Activated CD8-positive, alpha-beta memory T cell treated with anti-CD3 and anti-CD28 coated beads for 36 hours (primary cell): ENCODE data around the gene RSU1. TPM values are rescaled to one million over a fixed set of nuclear protein-coding genes. Genes with fewer than 3 reads are reported as not detected.

Experiments used
- CTCF ChIA-PET: fragments of 350-600 bp; sonication (Branson Sonifier 250); formaldehyde crosslinking; loops from one replicate; lab custom pipeline; 2021; ENCODE audit warnings: antibody characterized with exemption; lab: Charles Lee
- POLR2A ChIA-PET: fragments of 350-600 bp; sonication (Branson Sonifier 250); formaldehyde crosslinking; loops from one replicate; lab custom pipeline; 2021; ENCODE audit warnings: antibody characterized with exemption; lab: Charles Lee
- total RNA-seq, 2 experiments: library from RNA; stranded (reverse); gene quantifications; one replicate each; pipeline ENCODE4 v1.2.3, GENCODE V29; 2021

The RSU1 gene
- total RNA-seq, 2 experiments from 2014 or later = 53.6 to 58.1 TPM

DNA sequence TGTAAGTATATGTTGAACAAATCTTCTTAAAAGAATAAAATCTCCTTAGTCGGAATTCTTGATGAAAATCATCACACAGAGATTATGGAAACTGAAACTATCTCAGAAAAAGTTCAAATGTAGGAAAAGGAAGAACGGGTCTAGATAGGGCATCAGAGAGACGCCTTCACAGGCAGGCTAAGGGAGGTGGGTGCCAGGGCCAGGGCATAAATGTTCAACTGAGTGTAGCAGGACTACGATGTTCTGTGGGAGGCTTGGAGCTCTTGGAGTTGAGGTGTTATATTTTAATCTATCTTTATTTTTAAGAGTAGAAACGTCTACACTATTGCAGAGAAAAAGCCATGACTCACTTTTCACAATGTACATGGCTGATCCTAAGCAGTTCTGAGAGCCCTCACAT lies 101.2 kb downstream of the RSU1 start:
- POLR2A ChIA-PET = no interaction called here
- CTCF ChIA-PET = no interaction called here

DNA sequence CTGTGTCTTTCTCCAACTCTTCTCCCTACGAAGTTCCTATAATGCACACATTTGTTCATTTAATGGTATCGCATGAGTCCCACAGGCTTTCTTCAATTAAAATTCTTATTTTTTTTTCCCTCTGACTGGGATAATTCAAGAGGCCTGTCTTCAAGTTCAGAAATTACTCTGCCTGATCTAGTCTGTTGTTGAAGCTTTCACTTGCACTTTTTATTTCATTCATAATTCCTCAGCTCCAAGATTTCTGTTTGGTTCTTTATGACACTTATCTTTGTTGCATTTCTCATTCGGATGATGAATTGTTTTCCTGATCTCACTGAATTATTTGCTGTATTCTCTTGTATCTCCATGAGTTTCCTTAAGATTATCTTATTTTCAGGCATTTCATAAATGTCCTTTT lies 103.9 kb downstream of the RSU1 start:
- ChIA-PET POLR2A (no interaction called here), CTCF (no interaction called here)

DNA sequence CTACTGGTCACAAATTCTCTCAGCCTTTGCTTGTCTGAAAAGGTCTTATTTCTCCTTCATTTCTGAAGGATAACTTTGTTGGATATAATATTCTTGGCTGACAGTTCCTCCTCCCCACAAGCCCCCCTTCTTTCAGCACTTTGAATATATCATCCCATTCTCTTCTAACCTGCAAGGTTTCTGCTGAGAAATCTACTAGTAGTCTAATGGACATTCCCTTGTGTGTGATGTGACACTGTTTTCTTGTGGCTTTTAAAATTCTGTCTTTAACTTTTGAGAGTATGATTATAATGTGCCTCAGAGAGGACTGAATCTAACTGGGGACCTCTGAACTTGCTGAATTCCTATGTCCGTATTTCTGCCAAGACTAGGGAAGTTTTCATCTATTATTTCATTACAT lies 104.3 kb downstream of the RSU1 start:
- ChIA-PET POLR2A (no interaction called here), CTCF (no interaction called here)

DNA sequence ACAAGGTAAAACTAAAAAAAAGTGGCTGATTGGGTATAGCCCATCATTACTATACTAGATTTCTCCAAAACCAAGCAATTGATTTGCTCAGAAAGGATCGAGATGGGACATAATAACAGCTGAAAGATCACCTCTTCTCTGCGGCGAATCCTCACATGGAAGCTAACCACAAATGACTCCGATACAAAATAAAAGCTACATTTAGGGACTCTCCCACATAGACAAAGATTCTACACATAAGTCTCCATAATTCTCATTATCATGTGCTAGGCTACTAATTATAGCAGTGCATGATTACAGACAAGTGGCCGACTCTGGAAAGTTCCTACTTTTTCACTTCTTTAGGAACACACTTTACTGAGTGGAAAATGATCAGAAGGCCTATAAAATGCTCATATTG lies 116.9 kb downstream of the RSU1 start:
- ChIA-PET CTCF (no interaction called here), POLR2A (no interaction called here)

DNA sequence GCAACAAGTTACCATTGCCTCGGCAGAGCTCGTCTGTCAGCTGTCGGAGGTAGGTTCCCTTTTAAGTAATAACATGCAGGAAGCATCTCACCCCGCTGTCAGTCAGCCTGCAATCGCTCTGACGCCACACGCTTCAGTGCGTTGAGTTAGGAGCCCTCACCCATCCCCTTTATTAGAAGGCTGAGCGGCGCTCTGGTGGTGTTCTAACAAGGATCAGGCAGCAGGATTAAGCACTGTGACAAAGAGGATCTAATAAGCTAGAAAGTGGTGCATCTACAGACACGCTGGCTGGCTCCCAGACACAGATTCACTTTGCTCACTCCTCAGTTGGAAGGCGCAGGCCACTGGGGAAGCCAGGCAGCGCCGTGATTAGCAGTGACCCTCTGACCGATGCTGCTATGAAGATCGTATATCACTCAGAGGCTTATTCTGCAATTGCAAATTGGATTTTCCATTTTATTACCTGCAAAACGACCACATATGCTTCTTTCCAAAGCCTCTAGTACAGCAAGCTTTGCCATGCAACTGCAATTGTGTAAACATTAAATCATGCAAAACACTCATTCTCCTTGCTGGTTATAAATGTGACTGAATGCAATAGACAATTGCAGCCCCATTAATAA lies 117.7 kb downstream of the RSU1 start:
- POLR2A ChIA-PET = no interaction called here

DNA sequence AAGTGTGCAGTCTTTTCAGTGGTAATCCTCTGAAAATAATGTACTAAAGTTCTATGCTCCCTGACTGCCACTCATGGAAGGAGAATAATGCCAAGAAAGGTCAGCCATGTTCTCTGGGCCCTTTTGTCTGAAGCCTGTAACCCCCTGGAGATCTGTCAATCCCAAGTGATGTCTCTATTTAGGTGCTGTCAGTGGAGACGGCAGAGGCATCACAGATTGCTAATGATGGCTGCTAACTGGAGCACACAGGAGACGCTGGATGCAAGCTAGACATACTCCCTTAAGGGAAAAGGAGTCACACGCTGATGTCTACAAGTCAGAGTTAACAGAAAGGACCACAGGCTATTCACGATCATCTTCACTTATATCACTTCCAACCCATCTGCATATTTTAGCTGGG lies 118.8 kb downstream of the RSU1 start:
- CTCF ChIA-PET = no interaction called here
- POLR2A ChIA-PET = no interaction called here

More for the DNA sequence above, 117.7 kb downstream of the RSU1 start:
- CTCF ChIA-PET = no interaction called here

DNA sequence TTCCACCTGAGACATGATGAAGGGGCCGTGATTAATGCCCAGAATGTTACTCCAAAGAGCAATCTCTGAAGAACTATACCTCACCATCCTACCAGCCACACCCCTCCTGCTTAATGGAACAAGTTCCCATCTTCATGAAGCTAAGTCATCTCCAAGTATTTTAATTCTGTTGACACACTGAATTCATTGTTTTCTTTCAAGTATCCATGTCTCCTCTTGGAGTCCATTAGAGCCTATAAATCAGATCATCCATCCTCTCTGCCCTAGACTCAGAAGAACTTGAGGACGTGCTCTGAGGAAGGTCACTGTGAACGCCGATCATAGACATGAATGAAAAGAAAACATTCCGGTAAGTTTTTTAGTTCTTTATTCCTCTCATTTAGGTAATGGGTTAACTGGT lies 126.8 kb downstream of the RSU1 start:
- ChIA-PET POLR2A (no interaction called here), CTCF (no interaction called here)

DNA sequence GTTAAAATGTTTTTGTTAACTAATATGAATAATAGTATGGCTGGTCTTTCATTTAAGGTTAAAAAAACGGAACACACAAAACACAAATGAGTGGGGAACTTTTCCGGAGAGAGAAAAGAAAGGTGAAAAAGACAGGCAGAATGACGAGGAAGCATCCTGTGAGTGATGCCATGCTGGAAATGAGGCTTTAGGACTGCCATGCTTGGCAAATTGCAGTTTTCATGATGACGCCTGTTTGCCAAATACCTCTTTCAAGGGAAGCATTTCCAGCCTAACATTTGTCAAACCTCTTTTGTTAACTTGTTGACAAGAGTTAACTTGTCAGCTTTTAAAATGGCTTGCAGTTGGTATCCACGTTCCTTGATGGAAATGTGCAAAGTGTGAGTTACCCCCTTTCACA lies 127.5 kb downstream of the RSU1 start:
- ChIA-PET POLR2A (no interaction called here), CTCF (no interaction called here)

DNA sequence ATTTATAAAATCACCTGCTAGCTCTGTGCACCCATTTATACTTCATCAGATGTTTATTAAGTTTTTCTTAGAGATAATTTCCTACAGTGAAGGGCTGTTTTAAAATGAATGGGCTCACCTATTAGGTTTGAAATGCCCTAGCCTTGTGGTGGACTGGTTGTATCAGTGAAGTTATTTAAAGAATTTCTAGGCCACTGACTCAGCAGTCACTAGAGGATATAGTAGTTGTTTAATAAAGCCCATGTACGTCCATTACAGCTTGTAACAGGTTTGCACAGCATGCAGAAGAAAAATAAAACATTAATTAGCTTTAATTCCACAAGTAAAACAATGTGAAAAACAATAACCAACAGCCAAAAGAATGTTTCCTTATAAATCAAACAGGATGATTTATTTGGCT lies 128.0 kb downstream of the RSU1 start:
- ChIA-PET POLR2A (no interaction called here), CTCF (no interaction called here)

DNA sequence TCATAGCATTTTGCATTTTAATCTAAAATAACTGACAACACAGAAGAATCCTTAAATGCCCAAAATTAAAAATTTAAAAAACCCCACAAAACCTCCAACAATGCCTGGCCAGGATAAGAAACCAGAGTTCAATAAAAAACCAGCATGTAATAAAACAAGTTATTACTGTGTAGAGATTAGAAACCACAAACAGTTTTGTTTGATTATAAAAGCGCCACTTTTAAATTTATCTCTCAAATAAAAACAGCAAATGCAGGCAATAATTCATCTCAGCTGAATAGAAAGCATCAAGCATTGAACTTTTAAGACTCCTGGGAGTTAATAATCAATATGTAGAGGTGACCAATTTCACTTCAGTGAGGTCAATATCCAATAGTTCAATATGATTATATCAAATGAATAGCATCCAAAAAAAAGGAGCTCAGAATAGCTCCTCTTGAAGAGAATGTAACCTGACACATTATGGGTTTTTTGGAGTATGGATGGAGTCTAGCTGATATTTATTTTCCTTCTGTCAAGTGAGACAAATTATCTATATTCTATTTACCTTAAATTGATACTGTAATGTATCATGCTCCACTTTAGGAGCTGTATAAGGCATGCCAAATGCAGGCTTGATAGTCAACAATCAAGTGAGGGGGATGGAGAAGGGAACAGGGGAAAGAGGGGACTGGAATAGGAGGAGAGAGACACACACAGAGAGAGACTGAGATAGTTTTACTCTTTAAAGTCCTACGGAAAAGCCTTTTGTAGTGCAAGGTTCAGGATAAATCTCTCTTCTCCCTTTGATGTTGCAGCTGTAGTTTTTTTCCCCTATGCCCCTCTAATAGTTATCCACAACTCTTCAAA lies 130.9 kb downstream of the RSU1 start:
- POLR2A ChIA-PET = no interaction called here
- CTCF ChIA-PET = no interaction called here

DNA sequence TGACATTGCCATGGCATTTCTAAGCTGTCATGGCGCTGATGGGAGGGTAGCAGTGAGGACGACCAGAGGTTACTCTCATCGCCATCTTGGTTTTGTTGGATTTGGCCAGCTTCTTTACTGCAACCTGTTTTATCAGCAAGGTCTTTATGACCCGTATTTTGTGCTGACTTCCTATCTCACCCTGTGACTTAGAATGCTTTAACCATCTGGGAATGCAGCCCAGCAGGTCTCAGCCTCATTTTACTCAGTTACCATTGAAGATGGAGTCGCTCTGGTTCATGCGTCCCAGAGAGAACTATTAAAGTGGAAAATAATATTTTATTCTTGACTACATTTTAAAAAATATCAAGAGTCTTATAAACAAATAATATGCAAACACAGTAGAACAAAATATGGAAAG lies 131.7 kb downstream of the RSU1 start:
- ChIA-PET CTCF (no interaction called here), POLR2A (no interaction called here)

DNA sequence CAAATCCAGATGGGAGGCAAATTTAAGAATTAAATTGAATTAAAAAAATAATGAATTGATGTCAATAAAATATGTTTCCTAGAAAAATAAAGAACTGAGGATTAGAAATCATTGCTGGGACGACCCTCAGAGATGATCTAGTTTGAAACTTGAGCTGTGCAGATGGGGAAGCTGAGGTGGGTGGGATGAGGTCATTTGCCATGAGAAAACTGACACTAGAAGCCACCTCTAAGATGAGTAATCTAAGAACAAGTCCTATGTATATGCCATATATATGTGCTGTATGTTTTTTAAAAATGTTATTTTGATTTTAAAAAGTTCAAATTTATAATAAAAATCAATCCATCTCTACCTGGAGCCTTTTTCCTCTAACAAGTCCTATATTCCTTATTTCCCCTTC lies 135.7 kb downstream of the RSU1 start:
- ChIA-PET CTCF (no interaction called here), POLR2A (no interaction called here)

DNA sequence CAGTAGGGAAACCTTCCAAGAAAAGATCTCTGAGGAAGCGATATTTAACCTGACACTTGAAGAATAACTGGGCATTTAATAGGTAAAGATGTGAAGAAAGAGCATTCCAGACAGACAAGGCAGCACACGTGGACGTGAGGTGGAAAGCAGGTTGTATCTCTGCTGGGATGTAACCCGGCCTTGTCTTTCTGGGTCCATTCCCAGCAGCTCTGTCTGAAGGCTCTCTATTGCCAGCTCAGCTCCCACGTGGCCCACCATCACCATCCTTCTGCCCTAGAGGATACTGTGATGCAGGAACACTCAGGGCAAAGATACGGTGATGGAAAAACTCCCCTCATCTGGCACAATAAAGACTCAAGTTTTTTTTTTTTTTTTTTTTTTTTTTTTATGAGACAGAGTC lies 137.7 kb downstream of the RSU1 start:
- ChIA-PET POLR2A (no interaction called here), CTCF (no interaction called here)

DNA sequence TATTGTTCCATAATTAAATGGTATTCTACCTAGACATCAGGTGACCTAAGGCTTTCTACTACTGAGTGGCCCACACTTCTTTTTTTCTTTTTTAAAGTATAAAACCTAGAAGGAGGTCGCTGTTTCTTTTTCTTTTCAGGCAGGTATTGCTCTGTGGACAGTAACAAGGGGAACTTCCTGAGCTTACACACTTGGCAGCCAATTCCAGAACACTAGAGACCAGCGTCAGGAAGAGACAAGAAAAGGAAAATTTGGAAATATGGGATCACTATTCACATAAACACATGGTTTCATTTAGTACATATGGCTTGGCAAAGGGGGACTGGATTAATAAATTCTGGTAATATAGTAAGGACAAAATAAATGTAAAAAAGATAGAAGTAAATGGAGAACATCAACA lies 141.9 kb downstream of the RSU1 start:
- POLR2A ChIA-PET = no interaction called here
- CTCF ChIA-PET = interaction anchor here (0.7 kb wide), 1 partner anchor 8 kb away, joined by 3 read pairs; no protein-coding TSS in a partner anchor

DNA sequence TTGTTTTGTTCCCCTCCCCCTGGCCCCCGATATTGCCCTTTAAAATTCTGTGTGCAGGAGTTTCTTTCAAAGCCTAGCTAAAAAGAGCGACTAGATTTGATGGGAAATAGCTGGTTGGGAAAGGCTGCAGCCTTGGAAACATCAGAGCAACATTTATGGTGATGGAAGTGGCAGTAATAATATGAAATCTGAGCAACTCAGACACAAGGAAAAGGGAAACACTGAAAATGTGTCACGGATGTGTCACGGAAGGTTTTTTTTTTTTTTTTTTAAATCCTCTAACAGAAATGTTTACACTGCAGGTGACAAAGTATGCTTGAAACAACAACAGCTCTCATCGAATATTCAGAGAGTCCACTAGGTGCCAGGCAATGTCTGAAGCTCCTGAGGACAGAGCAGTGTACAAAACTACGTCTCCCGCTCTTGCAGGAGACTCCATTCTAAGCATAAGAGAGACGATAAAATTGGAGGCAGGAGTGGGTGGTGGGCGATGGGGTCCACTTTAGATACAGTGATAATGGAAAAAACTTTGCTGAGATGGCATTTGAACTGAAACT lies 143.0 kb downstream of the RSU1 start:
- CTCF ChIA-PET = no interaction called here
- POLR2A ChIA-PET = no interaction called here

DNA sequence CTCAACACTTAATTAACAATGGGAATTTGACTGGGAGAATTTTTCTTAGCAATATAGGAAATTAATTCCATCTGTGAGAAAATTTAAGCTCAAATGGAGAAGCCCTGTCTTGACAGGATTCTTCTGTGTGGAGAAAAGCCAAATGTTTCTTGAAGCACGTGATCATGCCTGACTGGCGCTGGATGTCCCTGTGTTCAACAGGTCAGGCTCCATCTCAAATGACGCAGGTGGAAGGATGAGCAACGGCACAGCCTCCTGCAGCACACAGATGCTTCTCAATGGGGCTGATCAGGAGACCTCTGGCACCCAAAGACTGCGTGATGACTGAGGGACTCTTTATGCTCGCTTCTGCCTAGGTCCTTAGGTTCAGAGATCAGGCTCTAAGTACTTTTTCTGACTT lies 143.8 kb downstream of the RSU1 start:
- CTCF ChIA-PET = no interaction called here

DNA sequence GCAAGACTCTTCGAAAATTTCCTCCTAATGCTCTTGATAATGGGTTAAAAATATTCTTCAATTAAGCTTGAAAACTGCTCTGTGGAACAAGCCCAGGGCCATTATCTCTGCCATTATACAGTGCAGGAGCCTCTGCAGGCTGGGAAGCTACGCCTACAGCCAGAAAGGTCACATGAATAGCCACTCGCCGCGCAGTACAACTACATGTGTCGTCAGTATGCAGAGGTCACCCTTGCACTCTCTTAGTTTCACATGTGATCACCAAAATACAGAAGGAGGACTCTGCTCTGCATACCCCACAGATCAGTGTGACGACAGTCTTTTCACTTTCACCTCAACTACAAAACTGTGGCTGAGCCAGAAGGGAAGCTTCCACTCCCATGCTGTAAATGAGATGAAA lies 153.8 kb downstream of the RSU1 start:
- CTCF ChIA-PET = interaction anchor here (0.7 kb wide), 1 partner anchor 20 kb away, joined by 3 read pairs; no protein-coding TSS in a partner anchor
- POLR2A ChIA-PET = no interaction called here

More for the DNA sequence above, 143.8 kb downstream of the RSU1 start:
- POLR2A ChIA-PET = no interaction called here

DNA sequence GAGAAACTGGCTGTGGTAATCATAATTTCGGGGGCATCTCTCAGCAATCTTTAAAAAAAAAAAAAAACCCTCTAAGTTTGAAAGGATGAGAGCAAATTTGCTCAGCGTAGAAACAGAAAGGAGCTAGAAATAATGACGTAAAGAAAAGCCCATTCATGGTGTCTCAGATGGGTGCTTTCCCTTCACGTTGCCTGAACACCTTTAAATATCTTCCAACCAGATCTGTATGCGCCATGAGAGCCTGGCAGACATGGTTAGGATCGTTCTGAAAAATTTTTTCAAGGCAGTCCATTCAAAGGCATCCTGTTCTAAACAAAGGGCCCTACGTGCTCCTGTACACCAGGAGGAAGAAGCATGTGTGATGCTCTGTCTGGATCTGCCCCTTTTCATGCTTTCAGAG lies 154.3 kb downstream of the RSU1 start:
- POLR2A ChIA-PET = no interaction called here

DNA sequence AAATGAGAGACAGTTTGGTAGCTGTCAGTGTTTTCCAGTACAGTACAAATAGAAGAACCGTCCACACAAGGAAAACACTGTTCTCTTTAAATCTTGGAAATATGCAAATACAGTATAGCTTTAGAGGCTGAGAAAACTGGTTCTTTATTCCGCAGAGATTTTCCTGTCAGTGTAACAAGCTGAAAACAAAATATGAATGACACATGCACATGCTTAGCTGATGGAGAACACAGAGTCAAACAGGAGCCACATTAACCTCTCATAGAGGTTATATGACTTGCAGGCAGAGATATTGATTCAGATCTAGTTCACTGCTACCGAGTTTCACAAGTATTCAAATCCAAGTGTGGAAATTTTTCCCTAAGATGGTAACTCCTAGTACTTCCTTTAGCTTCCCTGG lies 160.3 kb downstream of the RSU1 start:
- ChIA-PET POLR2A (no interaction called here), CTCF (no interaction called here)

More for the DNA sequence above, 154.3 kb downstream of the RSU1 start:
- CTCF ChIA-PET = interaction anchor here (0.6 to 0.7 kb wide), 2 partner anchors 21 to 63 kb away, joined by 3 to 5 read pairs; no protein-coding TSS in a partner anchor

DNA sequence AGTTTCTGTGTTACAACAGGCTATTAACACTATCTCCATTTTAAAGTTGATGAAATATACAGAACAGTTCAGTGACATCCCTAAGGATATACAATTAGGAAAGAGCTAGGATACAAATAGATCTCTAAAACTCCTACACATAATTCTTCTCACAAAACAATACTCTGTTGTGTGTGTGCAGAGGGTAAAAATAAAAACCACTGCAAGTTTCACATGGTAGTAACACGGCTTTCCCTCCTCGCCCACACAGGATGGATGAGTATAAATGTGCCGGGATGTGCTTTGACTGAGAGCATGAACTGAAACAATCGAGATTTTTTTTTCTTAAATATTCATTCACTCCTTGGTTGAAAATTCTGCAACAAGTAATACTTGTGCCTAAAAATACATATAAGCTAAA lies 164.0 kb downstream of the RSU1 start:
- ChIA-PET POLR2A (no interaction called here), CTCF (no interaction called here)

DNA sequence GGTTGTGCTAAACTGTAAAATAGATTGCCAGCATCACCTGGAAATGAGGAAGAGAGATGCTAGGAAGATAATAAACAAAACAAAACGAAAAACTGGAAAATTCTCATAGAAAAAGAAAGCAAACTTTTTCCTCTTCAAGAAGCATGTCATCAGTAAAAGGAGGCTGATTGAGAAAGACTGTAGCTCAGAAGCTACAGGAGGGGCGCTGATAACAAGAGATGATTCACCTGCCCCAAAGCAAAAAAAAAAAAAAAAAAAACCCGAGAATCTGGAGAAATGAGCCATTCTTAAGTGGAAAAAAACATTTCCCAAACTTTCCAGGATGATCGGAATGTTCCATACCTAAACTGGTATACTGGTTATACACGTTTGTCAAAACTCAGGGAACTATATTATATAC lies 165.1 kb downstream of the RSU1 start:
- CTCF ChIA-PET = no interaction called here
- POLR2A ChIA-PET = no interaction called here
